Right lobe of liver (tissue), 4 donors: ENCODE results near the gene MAN2B1.

Source experiments
- CTCF ChIP-seq, 4 donors: fragments of 200-600 bp in 3 of 4; fragments of 450-650 bp in 1 of 4; IDR thresholded peaks; one replicate each; pipeline versions ENCODE4 v1.5.1 to v1.8.0; 2016 to 2022; ENCODE audit warnings: antibody characterized with exemption in 4 of 4, mild to moderate bottlenecking in 2 of 4
- POLR2A ChIP-seq: fragments of 450-650 bp; IDR thresholded peaks from one replicate; pipeline ENCODE4 v1.6.1; 2017; ENCODE audit warnings: antibody characterized with exemption, mild to moderate bottlenecking
- donor health status: DM: no; HTN: no; CAD: no.
- donor health status: DM: no; HTN: no; CAD: no.
- donor health status: DM: no; HTN: yes; CAD: no.

- TF ChIP-seq CTCF (IDR thresholded peaks at IDR 0.05) (no peak), POLR2A (no peak)
These were observed 5.6 kb downstream of the MAN2B1 start for GRCh38 chr19:12660980-12661379.
